GM21825 (cell line): Measurements from ENCODE around the gene OVCA2.

Experiments used
- ATAC-seq: cut with Tn5 transposase; IDR thresholded peaks from one replicate; pipeline ENCODE4 v1.9.1; 2021; ENCODE audit warnings: mild to moderate bottlenecking, moderate library complexity; ENCODE audit not compliant: unreplicated experiment

Gene OVCA2

GRCh38 chr17:2030779-2031163 lies 11.1 kb upstream of the OVCA2 start:
- ATAC-seq: no peak

GRCh38 chr17:2033153-2033552 lies 8.7 kb upstream of the OVCA2 start:
- ATAC-seq: no peak

DNA sequence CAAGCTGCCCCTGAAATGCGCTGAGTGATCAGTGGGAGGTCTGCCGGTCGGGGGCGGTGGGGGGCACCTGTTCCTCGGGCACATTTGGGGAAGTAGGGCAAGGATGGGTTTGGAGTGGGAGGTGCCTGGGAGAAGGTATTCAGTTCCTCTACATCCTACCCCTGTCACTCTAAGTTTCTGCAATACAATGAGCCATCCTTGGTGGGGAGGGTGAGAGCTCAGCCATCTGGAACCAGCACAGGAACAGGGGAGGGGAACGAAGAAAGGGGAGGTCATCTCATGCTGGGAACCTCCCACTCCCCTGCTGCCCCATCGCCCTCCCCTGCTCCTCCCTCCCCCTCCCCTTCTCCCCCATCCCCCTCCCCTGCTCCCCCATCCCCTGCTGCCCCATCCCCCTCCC lies 7.7 kb upstream of the OVCA2 start:
- ATAC-seq: no peak

GRCh38 chr17:2034806-2035540 lies 6.8 kb upstream of the OVCA2 start:
- ATAC-seq: no peak

DNA sequence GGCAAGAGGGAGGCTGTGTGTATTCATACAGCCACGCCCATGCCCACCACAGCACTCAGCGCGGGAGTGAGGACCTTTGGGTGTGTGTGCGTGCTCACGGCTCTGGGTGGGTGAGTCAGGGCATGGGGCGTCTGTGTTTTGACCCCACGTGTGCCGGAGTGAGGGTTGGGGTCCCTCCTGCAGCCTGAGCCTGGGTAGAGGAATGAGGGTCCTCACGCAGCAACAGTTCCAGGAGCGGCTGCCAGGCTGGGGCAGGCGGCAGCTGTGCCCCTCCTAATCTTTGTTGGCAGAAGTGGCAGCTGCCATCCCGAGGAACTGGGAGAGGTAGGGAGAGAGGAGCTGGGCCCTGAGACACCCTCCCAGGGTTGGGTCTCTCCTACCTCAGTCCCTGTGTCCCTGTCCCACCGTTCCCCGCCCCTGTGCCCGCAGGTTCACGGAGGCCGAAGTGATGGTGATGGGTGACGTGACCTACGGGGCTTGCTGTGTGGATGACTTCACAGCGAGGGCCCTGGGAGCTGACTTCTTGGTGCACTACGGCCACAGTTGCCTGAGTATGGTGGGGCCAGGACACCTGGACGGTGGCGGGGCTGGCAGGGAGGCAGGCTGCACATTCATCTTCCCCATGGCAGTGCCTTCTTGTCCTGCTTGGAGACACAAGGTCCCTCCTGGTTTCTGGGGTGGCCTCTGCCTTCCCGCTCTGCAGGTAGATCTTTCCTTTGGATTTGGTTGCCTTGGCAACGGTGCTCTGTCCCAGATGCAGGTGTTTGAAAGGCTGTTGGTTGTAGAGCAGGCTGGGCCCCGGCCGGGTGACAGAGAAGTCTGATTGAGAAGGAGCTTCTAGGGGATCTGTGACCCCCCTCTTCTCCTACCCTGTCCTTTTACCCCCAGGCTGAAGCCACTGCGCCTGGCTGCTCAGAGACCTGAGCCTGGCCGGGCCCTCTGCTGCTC lies 6.0 kb upstream of the OVCA2 start:
- ATAC-seq: no peak

- ATAC-seq: no peak
Observed at GRCh38 chr17:2037155-2037554, 4.7 kb upstream of the OVCA2 start.

GRCh38 chr17:2040219-2040827 lies 1.5 kb upstream of the OVCA2 start:
- no peak for ATAC-seq

GRCh38 chr17:2040942-2041560 lies 771 bp upstream of the OVCA2 start:
- ATAC-seq: no peak

- ATAC-seq: no peak
Observed at GRCh38 chr17:2042390-2042847, 597 bp downstream of the OVCA2 start.

DNA sequence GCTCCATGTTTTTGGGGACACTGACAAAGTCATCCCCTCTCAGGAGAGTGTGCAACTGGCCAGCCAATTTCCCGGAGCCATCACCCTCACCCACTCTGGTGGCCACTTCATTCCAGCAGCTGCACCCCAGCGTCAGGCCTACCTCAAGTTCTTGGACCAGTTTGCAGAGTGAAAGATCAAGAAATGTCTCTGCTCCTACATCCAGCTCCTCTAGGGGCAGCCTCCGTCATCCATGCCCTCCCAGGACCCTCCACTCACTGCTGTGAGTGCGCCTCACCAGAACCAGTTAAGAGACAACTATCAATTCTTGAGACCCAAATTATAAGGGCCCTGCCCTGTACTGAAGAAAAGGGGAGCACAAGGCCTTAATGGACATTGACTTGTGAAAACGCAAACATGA lies 1.1 kb downstream of the OVCA2 start:
- ATAC-seq: no peak

DNA sequence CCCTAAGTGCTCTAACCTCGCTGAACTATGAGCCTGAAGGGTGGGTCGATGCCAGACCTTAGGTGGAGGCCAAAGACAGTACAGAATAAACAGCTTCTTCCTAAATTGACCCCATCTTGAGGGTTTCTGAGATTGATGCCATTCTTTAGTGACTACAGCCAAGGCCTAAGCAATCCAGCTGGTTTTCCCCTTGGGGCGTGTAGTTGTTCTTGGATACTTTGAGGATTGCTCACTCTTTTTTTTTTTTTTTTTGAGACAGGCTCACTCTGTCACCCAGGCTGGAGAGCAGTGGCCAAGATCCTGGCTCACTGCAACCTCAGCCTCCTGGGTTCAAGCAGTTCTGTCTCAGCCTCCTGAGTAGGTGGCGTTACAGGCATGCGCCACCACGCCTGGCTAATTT lies 2.0 kb downstream of the OVCA2 start:
- no peak for ATAC-seq

- ATAC-seq: no peak
Observed at GRCh38 chr17:2044263-2044894, 2.6 kb downstream of the OVCA2 start.

GRCh38 chr17:2047590-2047989 lies 5.8 kb downstream of the OVCA2 start:
- ATAC-seq: no peak

DNA sequence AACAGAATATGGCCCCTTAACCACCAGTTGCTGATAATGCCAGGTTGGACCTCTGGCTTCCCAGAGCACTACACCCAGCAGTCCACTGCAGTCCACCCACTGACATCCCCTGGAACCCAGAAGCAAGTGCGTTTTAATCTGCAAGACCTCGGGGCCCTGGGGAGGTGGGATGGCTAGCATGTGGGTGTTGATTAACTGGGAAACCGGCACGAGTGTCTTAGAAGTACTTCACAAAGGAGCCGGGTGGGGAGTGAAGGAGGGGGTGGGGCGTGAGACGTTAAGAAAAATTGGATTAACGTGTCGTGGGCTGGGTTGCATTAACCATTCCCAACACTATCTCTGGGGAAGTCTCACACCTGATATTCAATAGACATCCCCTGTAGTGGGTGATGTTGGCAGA lies 7.0 kb downstream of the OVCA2 start:
- no peak for ATAC-seq

GRCh38 chr17:2049333-2050299 lies 7.8 kb downstream of the OVCA2 start:
- peak; percentile 49 for ATAC-seq

DNA sequence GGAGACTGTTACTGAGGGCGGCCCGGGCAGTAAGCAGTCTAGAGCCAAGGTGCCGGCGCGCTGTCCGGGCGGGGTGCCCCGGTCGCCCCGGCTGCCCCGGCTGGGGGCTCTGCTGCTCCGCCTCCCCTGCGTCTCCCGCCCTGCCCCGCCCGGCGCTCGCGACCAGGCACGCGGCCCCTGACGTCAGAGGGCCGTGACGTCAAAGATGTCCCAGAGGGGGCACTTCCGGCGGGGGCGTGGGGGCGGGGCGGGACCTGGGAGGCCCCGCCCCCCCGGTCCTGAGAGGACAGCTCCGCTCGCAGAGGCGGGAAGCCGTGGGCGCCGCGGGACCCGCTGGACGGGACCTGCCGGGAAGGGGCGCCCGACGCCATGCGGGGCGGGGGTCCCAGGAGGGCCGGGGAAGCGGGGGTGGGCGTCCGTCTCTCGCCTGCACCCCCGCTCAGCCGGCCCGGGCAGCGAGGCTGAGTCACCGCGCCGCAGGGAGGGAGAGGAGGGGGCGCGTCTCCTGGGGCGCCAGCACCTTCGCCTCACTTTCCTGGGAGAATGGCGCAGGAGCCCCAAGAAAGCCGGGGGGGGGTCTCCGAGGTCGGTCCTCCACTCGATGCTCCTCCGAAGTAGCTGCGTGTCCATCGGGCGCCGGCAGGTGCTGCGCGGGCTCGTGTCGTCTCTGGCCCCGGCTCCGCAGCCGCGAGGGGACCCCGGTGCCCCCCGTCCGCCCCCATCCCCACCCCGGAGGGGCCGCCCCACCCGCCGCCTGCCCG lies 8.7 kb downstream of the OVCA2 start:
- peak; percentile 4 for ATAC-seq

DNA sequence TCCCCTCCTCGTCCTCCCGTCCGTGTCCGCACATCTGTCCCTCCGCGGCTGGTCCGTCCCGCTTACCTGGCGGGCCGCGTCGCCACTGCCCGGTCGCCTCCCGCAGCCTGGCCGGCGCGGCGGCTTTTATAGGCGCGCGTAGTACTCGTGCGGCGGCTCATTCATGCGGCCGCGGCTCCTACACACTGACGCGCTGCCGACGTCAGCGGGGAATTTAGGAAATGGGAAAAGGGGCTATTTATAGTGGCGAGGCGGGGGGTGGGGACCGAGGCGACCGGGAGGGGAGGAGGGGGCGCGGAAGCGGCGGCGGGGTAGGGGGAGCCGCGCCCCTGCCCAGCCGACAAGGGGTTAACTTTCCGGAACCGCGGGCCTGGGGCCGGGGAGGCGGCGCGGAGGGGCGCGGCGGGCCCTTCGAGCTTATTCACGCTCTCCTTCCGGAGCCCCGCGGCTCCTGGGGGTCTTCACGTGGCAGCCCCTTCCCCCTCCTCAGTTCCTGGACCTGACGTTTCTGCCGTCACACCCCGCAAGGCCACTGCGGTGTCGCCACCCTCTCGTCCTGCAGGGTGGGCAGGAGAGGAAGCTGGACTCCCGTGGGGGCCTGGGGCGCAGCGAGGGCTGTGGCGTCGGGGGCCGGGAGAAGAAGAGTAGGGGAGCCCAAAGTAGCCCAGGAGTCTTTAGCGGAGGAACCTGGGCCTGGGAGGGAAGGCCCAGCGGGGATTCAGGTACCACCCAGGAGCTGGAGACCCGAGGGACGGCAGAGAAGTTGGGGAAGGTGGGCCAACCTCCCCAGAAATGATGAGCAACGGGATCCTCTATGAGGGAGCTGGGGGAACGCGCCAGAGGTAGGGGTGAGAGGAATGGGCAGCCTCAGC lies 9.5 kb downstream of the OVCA2 start:
- ATAC-seq: no peak
